Breast epithelium (tissue), 3 donors: Measurements from ENCODE around the gene MT1F.
A peak's percentile ranks its signal among the peaks of the same experiment; 100 is the strongest.

ENCODE experiments used
- POLR2A ChIP-seq: fragments of 450-650 bp; IDR thresholded peaks from one replicate; pipeline ENCODE4 v1.6.1; 2016; ENCODE audit warnings: antibody characterized with exemption, mild to moderate bottlenecking, moderate library complexity
- TF ChIP-seq, protein P1 (sequence below), 3 donors: fragments of 450-650 bp; IDR thresholded peaks; one replicate each; pipeline ENCODE4 v1.5.1; 2016 to 2017; ENCODE audit warnings: antibody characterized with exemption in 3 of 3, mild to moderate bottlenecking in 3 of 3, moderate library complexity in 3 of 3

- TF ChIP-seq, protein P1, sequence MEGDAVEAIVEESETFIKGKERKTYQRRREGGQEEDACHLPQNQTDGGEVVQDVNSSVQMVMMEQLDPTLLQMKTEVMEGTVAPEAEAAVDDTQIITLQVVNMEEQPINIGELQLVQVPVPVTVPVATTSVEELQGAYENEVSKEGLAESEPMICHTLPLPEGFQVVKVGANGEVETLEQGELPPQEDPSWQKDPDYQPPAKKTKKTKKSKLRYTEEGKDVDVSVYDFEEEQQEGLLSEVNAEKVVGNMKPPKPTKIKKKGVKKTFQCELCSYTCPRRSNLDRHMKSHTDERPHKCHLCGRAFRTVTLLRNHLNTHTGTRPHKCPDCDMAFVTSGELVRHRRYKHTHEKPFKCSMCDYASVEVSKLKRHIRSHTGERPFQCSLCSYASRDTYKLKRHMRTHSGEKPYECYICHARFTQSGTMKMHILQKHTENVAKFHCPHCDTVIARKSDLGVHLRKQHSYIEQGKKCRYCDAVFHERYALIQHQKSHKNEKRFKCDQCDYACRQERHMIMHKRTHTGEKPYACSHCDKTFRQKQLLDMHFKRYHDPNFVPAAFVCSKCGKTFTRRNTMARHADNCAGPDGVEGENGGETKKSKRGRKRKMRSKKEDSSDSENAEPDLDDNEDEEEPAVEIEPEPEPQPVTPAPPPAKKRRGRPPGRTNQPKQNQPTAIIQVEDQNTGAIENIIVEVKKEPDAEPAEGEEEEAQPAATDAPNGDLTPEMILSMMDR (IDR thresholded peaks at IDR 0.05), result no peak
- peak; percentile 7 for TF ChIP-seq POLR2A
Measured at GRCh38 chr16:56637814-56638750, 19.7 kb upstream of the MT1F start, which contains the start of gene MT1A.
